Ovary (tissue), 9 donors: ENCODE data around the gene ZNF689. TPM values are rescaled to one million over a fixed set of nuclear protein-coding genes. Genes with fewer than 3 reads are reported as not detected.

Experiments used
- DNase-seq, 5 donors: peaks; one replicate each; pipeline ENCODE4 v3.0.0-alpha.2; 2019 to 2020
- H3K27ac ChIP-seq, 2 donors: fragments of 200-600 bp; one replicate each; pipeline versions ENCODE4 v1.5.1 to v1.8.0; 2019 to 2022
- H3K27me3 ChIP-seq: fragments of 200-600 bp; one replicate; pipeline ENCODE4 v1.8.0; 2022
- H3K36me3 ChIP-seq: fragments of 200-600 bp; sonication (generic); one replicate; pipeline ENCODE4 v1.5.1; 2019
- H3K4me1 ChIP-seq: one replicate; pipeline ENCODE4 v1.8.1; 2013; ENCODE audit warnings: mild to moderate bottlenecking, moderate library complexity; ENCODE audit not compliant: insufficient read depth
- H3K4me3 ChIP-seq: fragments of 200-600 bp; sonication (generic); one replicate; pipeline ENCODE4 v1.5.1; 2017
- H3K9me3 ChIP-seq, 2 donors: fragments of 200-600 bp in 1 of 2; sonication (generic) in 1 of 2; one replicate each; pipeline versions ENCODE4 v1.5.1 to v1.8.1; 2013 to 2019; ENCODE audit warnings: mild to moderate bottlenecking in 1 of 2, moderate library complexity in 1 of 2
- CTCF ChIP-seq, 3 donors: fragments of 450-650 bp in 2 of 3; fragments of 200-600 bp in 1 of 3; IDR thresholded peaks; one replicate each; pipeline versions ENCODE4 v1.5.1 to v1.8.0; 2016 to 2022; ENCODE audit warnings: antibody characterized with exemption in 3 of 3, mild to moderate bottlenecking in 1 of 3
- EP300 ChIP-seq: sonication (generic); formaldehyde crosslinking; IDR thresholded peaks from one replicate; pipeline ENCODE4 v1.6.1; 2017; ENCODE audit warnings: antibody characterized with exemption
- POLR2A ChIP-seq: fragments of 450-650 bp; IDR thresholded peaks from one replicate; pipeline ENCODE4 v1.6.1; 2017; ENCODE audit warnings: antibody characterized with exemption, mild to moderate bottlenecking, moderate library complexity
- WGBS, 3 donors: extraction: QIAGEN DNeasy Blood & Tissue Kit in 1 of 3; methylation state at CpG; one replicate each; pipeline versions ENCODE4 v1.1.5 to v1.1.7; 2013 to 2017; 5-methylcytosine and 5-hydroxymethylcytosine counted together
- intact Hi-C, 4 donors: fragments of 100-400 bp; cut with DNase I; formaldehyde crosslinking; loops; one replicate each; pipeline versions ENCODE4 v1.11.0 to v1.15.1; 2022 to 2023
- polyA plus RNA-seq, 2 donors: library from polyadenylated mRNA; stranded (reverse); fragments of 200-250 nt in 1 of 2; fragments of 350-450 nt in 1 of 2; fragmentation: Illumina TruSeq in 1 of 2; extraction: RNeasy Lipid Tissue Mini Kit (QIAGEN cat#74804) in 1 of 2; gene quantifications; one replicate each; pipeline ENCODE4 v1.2.3, GENCODE V29; 2013 to 2014
- total RNA-seq, 7 donors: library from RNA; depleted of rRNA in 2 of 7; stranded (reverse); fragments of >200 nt in 2 of 7; fragmentation: NEBNext Ultra II Directional in 3 of 7; extraction: Animal tissue kit (Norgen Biotek cat#: 25700) in 3 of 7; gene quantifications; one replicate each; pipeline versions ENCODE4 v1.1.0 to v1.2.4, GENCODE V29; 2016 to 2023
- donor health status: DM: no; HTN: no; CAD: no; lungs with moderate emphysema.
- donor health status: DM: no; HTN: no; CAD: no.
- donor health status: Bipolar disorder and iron deficiency.
- donor health status: DM: yes; HTN: yes; CAD: no.
- donor health status: DM: no; HTN: no; CAD: no.
- donor health status: DM: yes; HTN: yes; CAD: no.

The ZNF689 gene
- total and polyA plus RNA-seq, 9 donors, result 6.2 to 13.2 (median 10.2) TPM

DNA sequence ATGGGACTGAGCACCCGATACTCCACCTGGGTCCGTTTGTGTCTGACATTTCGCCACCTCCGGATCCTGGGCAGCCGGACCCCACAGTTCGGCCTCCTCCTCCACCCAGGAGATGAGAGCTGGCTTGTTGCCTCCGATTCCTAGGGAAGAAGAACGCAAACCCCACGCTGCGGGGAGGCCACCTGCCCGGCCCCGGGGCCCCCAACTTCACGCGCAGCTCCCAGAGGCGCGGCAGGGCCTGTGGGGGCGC is 52.6 kb downstream of the ZNF689 start:
- TF ChIP-seq CTCF (IDR thresholded peaks at IDR 0.05) (no peak), EP300 (no peak), POLR2A (no peak)
- intact Hi-C loops, result loop anchor here in 1 of 4 donors (10.0 kb wide), 1 partner anchor 133 kb away; no protein-coding TSS in a partner anchor
- Histone ChIP-seq H3K36me3 (no peaks in the 10 kb centered on the region), H3K27me3 (no peaks in the 10 kb centered on the region), H3K4me3 (peak overlapping the region; percentile 80), H3K27ac (peak overlapping the region; percentile 85 to 93), H3K4me1 (no peaks in the 10 kb centered on the region), H3K9me3 (no peaks in the 10 kb centered on the region)
- 0 to 1% (median 0%) methylated on average over 17 of the region's 17 CpGs for WGBS, 3 donors
- DNase-seq, result peak in 1 of 5 donors; percentile 54

DNA sequence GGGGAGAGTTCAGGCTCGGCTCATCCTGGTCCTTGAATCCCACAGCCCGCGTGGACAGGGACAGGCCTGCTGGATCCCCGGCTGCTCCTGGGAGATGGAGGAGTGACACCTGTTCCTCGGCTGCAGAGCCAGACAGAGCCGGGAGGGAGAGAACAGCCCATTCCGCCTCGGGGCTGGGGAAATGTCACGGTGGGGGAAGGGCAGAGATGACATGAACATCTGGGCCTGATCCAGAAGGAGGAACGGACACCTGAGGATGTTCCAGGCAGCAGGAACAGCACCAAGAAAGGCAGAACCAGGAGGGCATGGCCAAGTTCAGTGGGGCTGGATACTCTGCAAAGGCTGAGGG is 54.1 kb downstream of the ZNF689 start:
- 55 to 65% (median 59%) methylated on average over 10 of the region's 10 CpGs for WGBS, 3 donors
- Histone ChIP-seq H3K4me3 (no peak overlapping the region), H3K27me3 (no peaks in the 10 kb centered on the region), H3K4me1 (no peaks in the 10 kb centered on the region), H3K36me3 (no peaks in the 10 kb centered on the region), H3K9me3 (no peaks in the 10 kb centered on the region), H3K27ac (no peak overlapping the region)
- intact Hi-C loops, result loop anchor here in 1 of 4 donors (10.0 kb wide), 1 partner anchor 131 kb away; no protein-coding TSS in a partner anchor
- TF ChIP-seq CTCF (IDR thresholded peaks at IDR 0.05) (no peak), POLR2A (no peak)
- no peak for DNase-seq

DNA sequence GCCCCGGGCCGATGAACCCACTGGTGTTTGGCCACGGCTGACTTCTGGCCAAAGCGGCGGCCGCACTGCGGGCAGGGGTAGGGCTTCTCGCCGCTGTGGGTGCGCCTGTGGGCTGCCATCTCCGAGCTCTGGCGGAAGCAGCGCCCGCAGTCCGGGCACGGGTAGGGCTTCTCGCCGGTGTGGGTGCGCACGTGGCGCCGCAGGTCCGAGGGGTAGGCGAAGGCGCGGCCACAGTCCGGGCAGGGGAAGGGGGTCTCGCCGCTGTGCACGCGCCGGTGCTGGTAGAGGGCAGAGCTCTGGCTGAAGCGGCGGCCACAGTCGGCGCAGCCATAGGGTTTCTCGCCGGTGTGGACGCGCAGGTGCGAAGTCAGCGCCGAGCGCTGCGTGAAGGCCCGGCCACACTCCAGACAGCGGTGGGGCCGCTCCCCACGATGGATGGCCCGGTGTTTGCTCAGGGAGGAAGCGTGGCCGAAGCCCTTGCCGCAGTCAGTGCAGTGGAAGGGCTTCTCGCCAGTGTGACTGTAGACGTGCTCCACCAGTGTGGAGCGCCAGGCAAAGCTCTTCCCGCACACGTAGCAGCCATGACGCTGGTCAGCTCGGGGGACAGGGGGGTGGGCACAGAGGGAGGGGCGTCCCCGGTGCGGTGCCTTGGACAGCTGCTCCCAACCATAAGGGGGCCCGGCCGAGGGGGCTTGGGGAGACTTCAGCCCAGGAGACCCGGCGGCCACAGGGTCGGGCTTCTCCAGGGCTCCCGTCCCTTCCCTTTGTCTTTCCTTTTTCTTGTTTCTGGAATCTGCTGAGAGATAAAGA is 54.7 kb downstream of the ZNF689 start:
- no peak overlapping the region for H3K4me3 ChIP-seq
- intact Hi-C loops, result loop anchor here in 1 of 4 donors (10.0 kb wide), 1 partner anchor 131 kb away; no protein-coding TSS in a partner anchor
- no peaks in the 10 kb centered on the region for H3K9me3 ChIP-seq
- WGBS, 3 donors, result 93 to 95% (median 93%) methylated on average over 61 to 69 of the region's 69 CpGs
- H3K27ac ChIP-seq, result no peak overlapping the region
- no peaks in the 10 kb centered on the region for H3K36me3 ChIP-seq
- no peaks in the 10 kb centered on the region for H3K4me1 ChIP-seq
- peak in 2 of 5 donors; percentile 41 to 43 for DNase-seq
- H3K27me3 ChIP-seq, result no peaks in the 10 kb centered on the region
- no peak for TF ChIP-seq EP300
- no peak for TF ChIP-seq POLR2A
- TF ChIP-seq CTCF (IDR thresholded peaks at IDR 0.05), result no peak

DNA sequence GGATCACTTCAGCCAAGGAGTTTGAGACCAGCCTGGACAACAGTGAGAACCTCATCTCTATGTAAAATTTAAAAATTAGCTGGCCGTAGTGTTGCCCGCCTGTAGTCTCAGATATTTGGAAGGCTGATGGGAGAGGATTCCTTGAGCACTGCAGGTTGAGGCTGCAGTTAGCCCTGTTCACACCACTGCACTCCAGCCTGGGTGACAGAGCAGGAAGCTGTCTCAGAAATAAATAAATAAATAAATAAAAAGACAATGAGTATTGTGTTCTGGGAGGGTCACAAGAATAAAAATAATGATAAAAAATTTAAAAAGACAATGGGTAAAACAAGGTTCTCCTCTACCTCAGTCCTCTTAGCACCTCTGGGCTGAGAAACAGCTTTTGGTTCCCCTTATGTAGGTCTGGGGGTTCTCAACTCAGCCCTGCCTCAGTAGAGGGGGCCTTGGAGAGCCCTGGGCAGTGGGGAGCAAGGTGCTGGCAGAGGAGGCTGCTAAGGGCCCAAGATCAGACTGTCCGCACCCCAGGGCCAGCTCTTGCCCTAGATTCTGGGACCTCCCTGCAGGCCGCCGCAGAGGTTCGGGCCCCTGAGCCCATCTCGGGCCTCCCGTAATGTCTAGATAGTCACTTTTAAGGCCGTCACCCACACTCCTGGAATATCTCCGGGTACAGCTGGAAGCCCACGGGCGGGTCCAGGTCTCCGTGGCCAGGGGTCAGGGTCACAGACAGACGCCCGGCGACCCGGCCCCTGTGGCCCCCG is 55.5 kb downstream of the ZNF689 start:
- Histone ChIP-seq H3K4me1 (no peaks in the 10 kb centered on the region), H3K27ac (no peak overlapping the region), H3K9me3 (no peaks in the 10 kb centered on the region), H3K36me3 (no peaks in the 10 kb centered on the region), H3K4me3 (no peak overlapping the region), H3K27me3 (no peaks in the 10 kb centered on the region)
- DNase-seq, result peak in 1 of 5 donors; percentile 37
- intact Hi-C loops, result loop anchor here in 1 of 4 donors (10.0 kb wide), 1 partner anchor 130 kb away; no protein-coding TSS in a partner anchor
- WGBS, 3 donors, result 88 to 93% (median 93%) methylated on average over 18 of the region's 18 CpGs
- no peak for TF ChIP-seq CTCF (IDR thresholded peaks at IDR 0.05)
- TF ChIP-seq EP300, result no peak
- TF ChIP-seq POLR2A, result no peak
